GM18505 (cell line): ENCODE measurements around the gene PTX3.

ENCODE experiments used
- ATAC-seq: cut with Tn5 transposase; IDR thresholded peaks from one replicate; pipeline ENCODE4 v1.9.1; 2021; ENCODE audit not compliant: unreplicated experiment
- POLR2A ChIP-seq: IDR thresholded peaks from 4 replicates; pipeline ENCODE4 v1.6.1; 2011; ENCODE audit warnings: borderline replicate concordance; ENCODE audit not compliant: insufficient read depth, insufficient read length; ENCODE audit errors: extremely low read depth

Gene PTX3

GRCh38 chr3:157469561-157470294 lies 33.1 kb downstream of the PTX3 start:
- TF ChIP-seq POLR2A: no peak
- ATAC-seq: no peak

GRCh38 chr3:157471064-157471463 lies 34.4 kb downstream of the PTX3 start:
- ATAC-seq: no peak
- no peak for TF ChIP-seq POLR2A

GRCh38 chr3:157472648-157473047 lies 36.0 kb downstream of the PTX3 start:
- ATAC-seq: no peak
- no peak for TF ChIP-seq POLR2A

- ATAC-seq: no peak
- TF ChIP-seq POLR2A: no peak
Observed at GRCh38 chr3:157475921-157476414, 39.3 kb downstream of the PTX3 start.

- ATAC-seq: no peak
- no peak for TF ChIP-seq POLR2A
Observed at GRCh38 chr3:157477441-157477840, 40.8 kb downstream of the PTX3 start.

- ATAC-seq: no peak
- TF ChIP-seq POLR2A: no peak
Observed at GRCh38 chr3:157479464-157480243, 43.0 kb downstream of the PTX3 start.

- no peak for ATAC-seq
- no peak for TF ChIP-seq POLR2A
Observed at GRCh38 chr3:157487339-157487738, 50.7 kb downstream of the PTX3 start.

GRCh38 chr3:157488144-157488543 lies 51.5 kb downstream of the PTX3 start:
- TF ChIP-seq POLR2A: no peak
- no peak for ATAC-seq

GRCh38 chr3:157491136-157491535 lies 54.5 kb downstream of the PTX3 start:
- ATAC-seq: no peak
- TF ChIP-seq POLR2A: no peak
